H9 (cell line): ENCODE results near the gene CUL4B. TPM values are rescaled to one million over a fixed set of nuclear protein-coding genes. Genes with fewer than 3 reads are reported as not detected.

Source experiments
- DNase-seq: peaks from one replicate; pipeline ENCODE4 v3.0.0-alpha.2; 2017
- H2AFZ ChIP-seq: one replicate; pipeline ENCODE4 v1.6.1; 2013; ENCODE audit warnings: mild to moderate bottlenecking, low read length, control low read depth, moderate library complexity
- H2AK5ac ChIP-seq: 2 replicates; pipeline ENCODE4 v1.6.1; 2013; ENCODE audit warnings: low read length, control low read depth, mixed read lengths; ENCODE audit not compliant: insufficient read length
- H2BK120ac ChIP-seq: one replicate; pipeline ENCODE4 v1.6.1; 2013; ENCODE audit warnings: low read depth, mild to moderate bottlenecking, low read length, control low read depth, inconsistent platforms; ENCODE audit not compliant: poor library complexity, severe bottlenecking
- H2BK12ac ChIP-seq: 2 replicates; pipeline ENCODE4 v1.6.1; 2013; ENCODE audit warnings: low read length, control low read depth, mixed read lengths, low read depth; ENCODE audit not compliant: insufficient read length
- H2BK15ac ChIP-seq: 2 replicates; pipeline ENCODE4 v1.6.1; 2013; ENCODE audit warnings: low read depth, low read length, control low read depth
- H2BK20ac ChIP-seq: one replicate; pipeline ENCODE4 v1.6.1; 2013; ENCODE audit warnings: low read depth, mild to moderate bottlenecking, low read length, control low read depth, inconsistent platforms; ENCODE audit not compliant: poor library complexity, severe bottlenecking
- H2BK5ac ChIP-seq: 2 replicates; pipeline ENCODE4 v1.6.1; 2013; ENCODE audit warnings: low read length, control low read depth, mixed read lengths; ENCODE audit not compliant: insufficient read length
- H3K14ac ChIP-seq: 2 replicates; pipeline ENCODE4 v1.6.1; 2013; ENCODE audit warnings: low read length, control low read depth; ENCODE audit not compliant: insufficient read depth
- H3K18ac ChIP-seq: 2 replicates; pipeline ENCODE4 v1.6.1; 2013; ENCODE audit warnings: low read depth, mild to moderate bottlenecking, mixed read lengths, low read length, control low read depth; ENCODE audit not compliant: insufficient read length
- H3K23ac ChIP-seq: 2 replicates; pipeline ENCODE4 v1.6.1; 2013; ENCODE audit warnings: low read length, control low read depth, mixed read lengths, low read depth; ENCODE audit not compliant: insufficient read length
- H3K23me2 ChIP-seq: 2 replicates; pipeline ENCODE4 v1.6.1; 2013; ENCODE audit warnings: low read depth, mild to moderate bottlenecking, mixed read lengths, low read length, control low read depth; ENCODE audit not compliant: insufficient read length, poor library complexity, severe bottlenecking
- H3K27ac ChIP-seq: 2 replicates; pipeline ENCODE4 v1.5.1; 2013; ENCODE audit warnings: low read length, control low read depth, mixed read lengths, low read depth; ENCODE audit not compliant: insufficient read length
- H3K27me3 ChIP-seq: 2 replicates; pipeline ENCODE4 v1.6.1; 2013; ENCODE audit warnings: low read length, control low read depth, inconsistent platforms; ENCODE audit not compliant: insufficient read depth
- H3K4ac ChIP-seq: 2 replicates; pipeline ENCODE4 v1.6.1; 2013; ENCODE audit warnings: low read depth, mild to moderate bottlenecking, control low read depth, inconsistent platforms, low read length, moderate library complexity
- H3K4me1 ChIP-seq: 2 replicates; pipeline ENCODE4 v1.6.1; 2013; ENCODE audit warnings: low read length, control low read depth, inconsistent platforms; ENCODE audit not compliant: insufficient read depth
- H3K4me2 ChIP-seq: 2 replicates; pipeline ENCODE4 v1.6.1; 2013; ENCODE audit warnings: low read length, control low read depth, mixed read lengths; ENCODE audit not compliant: insufficient read length, insufficient read depth
- H3K56ac ChIP-seq: 2 replicates; pipeline ENCODE4 v1.6.1; 2013; ENCODE audit warnings: low read depth, mild to moderate bottlenecking, mixed read lengths, low read length, control low read depth; ENCODE audit not compliant: insufficient read length
- H3K79me1 ChIP-seq: 2 replicates; pipeline ENCODE4 v1.6.1; 2013; ENCODE audit warnings: low read depth, mild to moderate bottlenecking, moderate library complexity, low read length, control low read depth, inconsistent platforms; ENCODE audit not compliant: insufficient read depth, poor library complexity, severe bottlenecking
- H3K79me2 ChIP-seq: 2 replicates; pipeline ENCODE4 v1.6.1; 2013; ENCODE audit warnings: low read length, control low read depth, inconsistent platforms; ENCODE audit not compliant: insufficient read depth
- H3K9ac ChIP-seq: 2 replicates; pipeline ENCODE4 v1.6.1; 2013; ENCODE audit warnings: low read length, control low read depth, mixed read lengths; ENCODE audit not compliant: insufficient read length; ENCODE audit errors: extremely low read depth
- H3K9me3 ChIP-seq: one replicate; pipeline ENCODE4 v1.6.1; 2013; ENCODE audit warnings: low read depth, low read length, inconsistent platforms; ENCODE audit not compliant: control insufficient read depth
- H3T11ph ChIP-seq: one replicate; pipeline ENCODE4 v1.6.1; 2013; ENCODE audit warnings: mild to moderate bottlenecking, low read length, control low read depth, inconsistent platforms
- H4K20me1 ChIP-seq: one replicate; pipeline ENCODE4 v1.6.1; 2013; ENCODE audit not compliant: control insufficient read depth, insufficient read length, insufficient read depth
- H4K5ac ChIP-seq: 2 replicates; pipeline ENCODE4 v1.6.1; 2013; ENCODE audit warnings: low read depth, mild to moderate bottlenecking, mixed read lengths, low read length, control low read depth; ENCODE audit not compliant: insufficient read length
- H4K8ac ChIP-seq: replicated peaks from 2 replicates; pipeline ENCODE4 v1.6.1; 2013; ENCODE audit warnings: low read length, control low read depth, mixed read lengths, low read depth; ENCODE audit not compliant: insufficient read length
- H4K91ac ChIP-seq: 2 replicates; pipeline ENCODE4 v1.6.1; 2013; ENCODE audit warnings: low read depth, mild to moderate bottlenecking, moderate library complexity, mixed read lengths, low read length, control low read depth; ENCODE audit not compliant: insufficient read length
- H3K27ac Mint-ChIP-seq, 3 experiments: 2 replicates in 2 of 3; 3 replicates in 1 of 3; pipeline ENCODE4 v1.8.0; 2020 to 2021; ENCODE audit warnings: mixed read lengths in 3 of 3, mild to moderate bottlenecking in 1 of 3, moderate library complexity in 1 of 3
- H3K27me3 Mint-ChIP-seq: 2 replicates; pipeline ENCODE4 v1.8.0; 2021; ENCODE audit warnings: low read depth, mild to moderate bottlenecking, moderate library complexity, mixed read lengths
- H3K36me3 Mint-ChIP-seq, 3 experiments: 2 replicates in 2 of 3; 3 replicates in 1 of 3; pipeline ENCODE4 v1.8.0; 2020 to 2021; ENCODE audit warnings: low read depth in 3 of 3, mixed read lengths in 3 of 3; ENCODE audit not compliant: insufficient read depth in 1 of 3
- H3K4me1 Mint-ChIP-seq, 2 experiments: 2 replicates each; pipeline ENCODE4 v1.8.0; 2020; ENCODE audit warnings: mixed read lengths in 2 of 2
- H3K4me3 Mint-ChIP-seq, 2 experiments: 2 replicates in 1 of 2; 3 replicates in 1 of 2; pipeline ENCODE4 v1.8.0; 2020 to 2021; ENCODE audit warnings: mild to moderate bottlenecking in 2 of 2, mixed read lengths in 2 of 2, moderate library complexity in 1 of 2
- H3K9me3 Mint-ChIP-seq, 2 experiments: 2 replicates in 1 of 2; 3 replicates in 1 of 2; pipeline ENCODE4 v1.8.0; 2020; ENCODE audit warnings: mild to moderate bottlenecking in 2 of 2, mixed read lengths in 2 of 2, moderate library complexity in 1 of 2
- CTCF ChIP-seq: fragments of 200-600 bp; sonication (generic); conservative IDR thresholded peaks from 3 replicates; pipeline ENCODE4 v1.8.0; 2021; ENCODE audit warnings: antibody characterized with exemption, mild to moderate bottlenecking
- WGBS: extraction: QIAGEN DNeasy Blood & Tissue Kit; methylation state at CpG from one replicate; pipeline ENCODE4 v1.1.7; 2013; ENCODE audit warnings: missing lambda C conversion rate, low lambda C conversion rate, mixed read lengths; ENCODE audit not compliant: insufficient read length; ENCODE audit errors: extremely low coverage; 5-methylcytosine and 5-hydroxymethylcytosine counted together
- total RNA-seq: library from RNA; stranded (reverse); gene quantifications from 2 replicates; pipeline ENCODE4 v1.2.1, GENCODE V29; 2021

The CUL4B gene
- total RNA-seq, 1 experiment from 2014 or later, result 48.4 TPM

DNA sequence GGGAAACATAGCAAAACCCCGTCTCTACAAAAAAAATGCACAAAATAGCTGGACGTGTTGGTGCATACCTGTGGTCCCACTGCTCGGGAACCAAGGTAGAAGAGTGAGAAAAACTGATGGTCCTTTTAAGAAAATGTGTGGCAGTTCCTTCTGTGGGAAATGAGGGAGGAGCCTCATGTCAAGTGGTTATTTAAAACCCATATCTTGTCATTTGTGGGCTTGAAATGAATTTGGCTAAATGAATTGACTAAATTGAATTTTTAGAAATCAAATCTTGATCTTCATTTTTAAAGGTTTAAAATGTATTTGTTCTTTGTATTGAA, 75.5 kb downstream of the CUL4B start:
- H3K23me2 ChIP-seq, result no peaks in the 10 kb centered on the region
- H2AFZ ChIP-seq, result no peak overlapping the region

More for the DNA sequence above, 75.5 kb downstream of the CUL4B start:
- Histone ChIP-seq H4K20me1 (no peaks in the 10 kb centered on the region), H2AK5ac (no peak overlapping the region), H3K4ac (no peak overlapping the region), H4K8ac (no peak overlapping the region), H4K91ac (no peak overlapping the region), H4K5ac (no peak overlapping the region), H3K56ac (no peak overlapping the region), H3K4me2 (peak overlapping the region; percentile 65), H3K9ac (no peak overlapping the region), H3K9me3 (peaks cover 14% of the 10 kb centered on the region), H2BK20ac (no peak overlapping the region), H3K79me1 (no peaks in the 10 kb centered on the region), H2BK12ac (no peak overlapping the region), H3K14ac (no peak overlapping the region), H3K18ac (no peak overlapping the region), H2BK5ac (no peak overlapping the region), H3K27me3 (no peaks in the 10 kb centered on the region), H3T11ph (no peak overlapping the region), H3K79me2 (no peaks in the 10 kb centered on the region), H3K4me1 (no peaks in the 10 kb centered on the region), H3K27ac (no peak overlapping the region), H2BK120ac (no peak overlapping the region), H3K23ac (no peak overlapping the region), H2BK15ac (no peak overlapping the region)
- WGBS, result no CpG with 5 or more reads among the region's 3 CpGs
- Mint-ChIP-seq H3K4me1 (no peaks in the 10 kb centered on the region), H3K27me3 (peaks cover 5% of the 10 kb centered on the region), H3K27ac (peak overlapping the region in 1 of 3 experiments; percentile 87; a peak in 1 of 7 replicates), H3K4me3 (peak overlapping the region; percentile 70 to 78), H3K9me3 (peaks cover 61 to 69% of the 10 kb centered on the region in 2 experiments), H3K36me3 (peaks cover 0 to 4% (median 0%) of the 10 kb centered on the region in 3 experiments; a peak in 4 of 7 replicates)
- DNase-seq, result no peak
- no peak for TF ChIP-seq CTCF
